Right ventricle myocardium superior (tissue), 1 donor: Measurements from ENCODE around the gene KCNE2. TPM values are rescaled to one million over a fixed set of nuclear protein-coding genes. Genes with fewer than 3 reads are reported as not detected.
"Not testable (repeated sequence)": the region's sequence is repeated elsewhere in the genome, so short reads cannot be mapped to it uniquely, and the experiment has no call there.

Experiments
- ATAC-seq: fragments of 200-7000 bp; cut with Tn5 transposase; one replicate; pipeline ENCODE4 v1.9.1; 2020; ENCODE audit warnings: mild to moderate bottlenecking; ENCODE audit not compliant: poor library complexity
- DNase-seq: peaks from one replicate; pipeline ENCODE4 v3.0.0-alpha.2; 2020
- intact Hi-C: fragments of 100-400 bp; cut with DNase I; formaldehyde crosslinking; loops from one replicate; pipeline ENCODE4 v1.11.2; 2022
- total RNA-seq: library from RNA; stranded (reverse); fragmentation: NEBNext Ultra II Directional; extraction: Animal tissue kit (Norgen Biotek cat#: 25700); gene quantifications from one replicate; pipeline ENCODE4 v1.2.1, GENCODE V29; 2021
- donor health status: DM: no; HTN: yes; CAD: no; lungs with severe emphysema.

The KCNE2 gene
- total RNA-seq, 1 donor from 2014 or later, result not detected

GRCh38 chr21:34383138-34383537 lies 19.3 kb downstream of the KCNE2 start:
- not testable (repeated sequence) for ATAC-seq, DNase-seq

GRCh38 chr21:34383724-34384415 lies 20.1 kb downstream of the KCNE2 start:
- ATAC-seq, DNase-seq, intact Hi-C loops: not testable (repeated sequence)

More at GRCh38 chr21:34383138-34383537, 19.3 kb downstream of the KCNE2 start:
- intact Hi-C loops, result not testable (repeated sequence)

DNA sequence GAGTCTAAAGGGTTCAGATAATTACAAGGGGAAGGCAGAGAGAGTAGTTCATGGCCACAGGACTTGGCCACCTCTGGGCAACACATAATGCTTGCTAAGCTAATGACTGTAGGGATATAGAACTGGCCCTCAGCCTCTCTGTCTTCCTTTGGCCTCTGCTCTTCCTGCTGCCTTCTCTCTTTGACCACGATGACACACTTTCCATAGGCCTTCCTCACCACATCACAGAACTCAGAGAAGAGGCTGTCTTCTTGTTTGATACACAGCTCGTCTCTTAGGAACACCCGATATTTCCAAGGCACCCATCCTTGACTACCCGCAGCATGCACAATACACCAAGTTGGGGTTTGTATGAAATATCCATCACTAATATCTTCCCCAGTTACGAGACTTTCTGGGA lies 36.7 kb downstream of the KCNE2 start:
- ATAC-seq, DNase-seq, intact Hi-C loops: not testable (repeated sequence)

- intact Hi-C loops, ATAC-seq: not testable (repeated sequence)
Measured at GRCh38 chr21:34404742-34405141, 40.9 kb downstream of the KCNE2 start.

GRCh38 chr21:34405686-34406085 lies 41.9 kb downstream of the KCNE2 start:
- DNase-seq, ATAC-seq, intact Hi-C loops: not testable (repeated sequence)

More at GRCh38 chr21:34404742-34405141, 40.9 kb downstream of the KCNE2 start:
- not testable (repeated sequence) for DNase-seq

GRCh38 chr21:34406102-34406501 lies 42.3 kb downstream of the KCNE2 start:
- ATAC-seq, DNase-seq, intact Hi-C loops: not testable (repeated sequence)

DNA sequence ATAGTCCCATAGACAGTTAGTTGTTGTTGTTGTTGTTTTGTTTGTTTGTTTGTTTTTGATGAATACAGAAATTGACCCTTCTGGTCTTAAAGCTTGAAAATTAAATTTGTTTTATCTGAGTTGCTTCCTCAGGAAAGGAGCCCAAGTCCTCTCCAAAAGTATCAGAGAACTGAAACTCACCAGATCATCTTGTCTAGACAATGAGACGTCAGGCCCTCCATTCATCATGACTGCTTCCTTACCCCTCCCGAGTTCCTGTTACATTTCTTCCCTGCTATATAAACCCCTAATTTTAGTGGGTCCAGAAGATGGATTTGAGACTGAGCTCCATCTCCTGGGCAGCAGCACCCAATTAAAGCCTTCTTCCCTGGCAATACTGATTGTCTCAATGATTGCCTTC lies 42.9 kb downstream of the KCNE2 start:
- DNase-seq, ATAC-seq, intact Hi-C loops: not testable (repeated sequence)

DNA sequence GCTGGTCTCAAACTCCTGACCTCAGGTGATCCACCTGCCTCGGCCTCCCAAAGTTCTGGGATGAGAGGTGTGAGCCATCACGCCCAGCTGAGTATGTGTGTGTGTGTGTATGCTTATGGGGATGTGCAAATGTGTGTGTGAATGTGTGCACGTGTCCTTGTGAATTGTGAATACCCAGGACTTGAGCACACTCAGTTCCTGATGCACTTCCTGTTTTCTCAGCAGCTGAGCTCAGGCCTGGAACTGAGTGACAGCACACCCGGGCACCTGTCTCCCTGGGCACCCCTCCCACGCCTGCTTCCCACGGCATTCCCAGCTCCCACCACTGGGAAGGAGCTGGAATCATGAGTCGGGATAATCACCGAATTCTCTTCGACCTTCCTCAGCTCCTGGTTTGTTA lies 43.5 kb downstream of the KCNE2 start:
- ATAC-seq, intact Hi-C loops, DNase-seq: not testable (repeated sequence)

DNA sequence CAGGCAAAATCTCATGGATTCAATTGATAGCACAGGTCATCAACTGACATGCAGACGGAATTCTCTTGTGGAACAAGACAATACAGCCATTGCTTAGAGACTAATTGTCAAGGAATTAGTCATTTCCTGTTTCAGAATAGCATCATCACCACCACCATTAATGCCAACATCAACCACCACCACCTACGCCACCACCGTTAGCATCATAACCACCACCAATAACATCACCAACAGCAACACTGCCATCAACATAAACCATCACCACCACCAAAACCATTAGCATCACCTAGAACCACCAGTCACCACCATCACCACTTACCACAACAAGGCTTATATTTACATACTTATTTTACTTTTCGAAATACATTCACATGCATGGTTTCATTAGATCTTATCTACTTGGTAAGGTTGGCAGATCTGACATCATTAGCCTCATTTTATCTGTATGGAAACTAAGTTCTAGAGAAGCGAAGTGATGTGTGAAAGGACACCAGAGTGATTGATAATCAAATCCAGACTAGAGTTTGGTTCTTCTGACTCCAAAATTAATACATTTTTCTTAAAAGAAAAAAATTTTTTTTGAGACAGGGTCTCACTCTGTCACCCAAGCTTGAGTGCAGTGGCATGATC lies 53.8 kb downstream of the KCNE2 start:
- ATAC-seq, result not testable (repeated sequence)

More for the DNA sequence above, 53.8 kb downstream of the KCNE2 start:
- intact Hi-C loops, DNase-seq: not testable (repeated sequence)

Other genes with a start within 250 kb of the KCNE2 start
- gene SMIM11, start 11.5 kb downstream of the KCNE2 start, total RNA-seq, result 6.1 TPM
- not detected for gene SMIM34, start 59.9 kb downstream of the KCNE2 start, total RNA-seq
- gene KCNE1, start 148.2 kb downstream of the KCNE2 start, total RNA-seq, result 4.3 TPM